Measurements from ENCODE around the gene LAMTOR1. TPM values are rescaled to one million over a fixed set of nuclear protein-coding genes. Genes with fewer than 3 reads are reported as not detected.

The LAMTOR1 gene
- polyA plus RNA-seq, 1 donor (not counting 4 experiments of a cell fraction or from before 2014, with no cell fraction given), result 88.5 TPM

- H3K79me2 ChIP-seq (ENCODE audit: control insufficient read depth, insufficient read depth, low read length), result peaks cover 21% of the 10 kb centered on the region
- TF ChIP-seq EZH2 (IDR thresholded peaks at IDR 0.05; ENCODE audit: low read length), result no peak
- TF ChIP-seq CTCF (optimal IDR thresholded peaks at IDR 0.05 in 1 of 3, IDR thresholded peaks at IDR 0.05 in 1 of 3, conservative IDR thresholded peaks at IDR 0.05 in 1 of 3; ENCODE audit: extremely low read depth in 1 of 3, insufficient read depth in 2 of 3, low read length in 3 of 3), result no peak
- H4K20me1 ChIP-seq (ENCODE audit: control insufficient read depth, extremely low read depth, insufficient read depth, low read length), result no peaks in the 10 kb centered on the region
- FAIRE-seq (no peak), DNase-seq (ENCODE audit: low read depth, low spot score) (no peak)
- H3K4me2 ChIP-seq (ENCODE audit: control insufficient read depth, extremely low read depth, insufficient read depth, low read depth, low read length), result no peak within 1 kb of the TSS
- no peak within 1 kb of the TSS for H2AFZ ChIP-seq (ENCODE audit: control insufficient read depth, low read length)
- no peak within 1 kb of the TSS for H3K9ac ChIP-seq (ENCODE audit: control insufficient read depth, extremely low read depth, insufficient read depth, low read length)
- H3K27ac ChIP-seq (ENCODE audit: control insufficient read depth, insufficient read depth, low read length), result no peak within 1 kb of the TSS
- H3K36me3 ChIP-seq (ENCODE audit: control insufficient read depth in 2 of 2, extremely low read depth in 1 of 2, insufficient read depth in 2 of 2, low read length in 2 of 2), result peaks cover 1 to 18% of the 10 kb centered on the region in 2 experiments
- peaks cover 19% of the 10 kb centered on the region for H3K4me1 ChIP-seq (ENCODE audit: control insufficient read depth, extremely low read depth, insufficient read depth, low read length)
- no peaks in the 10 kb centered on the region for H3K27me3 ChIP-seq (ENCODE audit: control insufficient read depth, extremely low read depth, insufficient read depth, low read length)
- no peaks in the 10 kb centered on the region for H3K9me1 ChIP-seq (ENCODE audit: control insufficient read depth, extremely low read depth, insufficient read depth, low read length)
- dilution Hi-C loops (cut with MboI; ENCODE audit: extremely low pct_ligation_motif_present, low sequenced_read_pairs), result no loop called here
- H3K4me3 ChIP-seq (ENCODE audit: control insufficient read depth in 2 of 3, extremely low read depth in 1 of 3, insufficient read depth in 2 of 3, low read depth in 1 of 3, low read length in 3 of 3), result no peak within 1 kb of the TSS
- H3K9me3 ChIP-seq (ENCODE audit: control insufficient read depth, low read depth, low read length), result no peaks in the 10 kb centered on the region
Observed at GRCh38 chr11:72105888-72106287, 2.8 kb upstream of the LAMTOR1 start, which contains the start of gene TOMT. Gene TOMT, plus strand, starts transcription at chr11:72105924. Its CDS starts 28 bp downstream, at chr11:72105952.

GRCh38 chr11:72103754-72104167 lies 664 bp upstream of the LAMTOR1 start:
- peak overlapping the region in 1 of 3 experiments; percentile 67 for H3K4me3 ChIP-seq (ENCODE audit: control insufficient read depth in 2 of 3, extremely low read depth in 1 of 3, insufficient read depth in 2 of 3, low read depth in 1 of 3, low read length in 3 of 3)
- no peak for FAIRE-seq
- dilution Hi-C loops (cut with MboI; ENCODE audit: extremely low pct_ligation_motif_present, low sequenced_read_pairs), result no loop called here
- H3K27me3 ChIP-seq (ENCODE audit: control insufficient read depth, extremely low read depth, insufficient read depth, low read length), result no peaks in the 10 kb centered on the region
- H3K9me3 ChIP-seq (ENCODE audit: control insufficient read depth, low read depth, low read length), result no peaks in the 10 kb centered on the region
- H3K36me3 ChIP-seq (ENCODE audit: control insufficient read depth in 2 of 2, extremely low read depth in 1 of 2, insufficient read depth in 2 of 2, low read length in 2 of 2), result peaks cover 4 to 30% of the 10 kb centered on the region in 2 experiments
- peak overlapping the region; percentile 81 for H2AFZ ChIP-seq (ENCODE audit: control insufficient read depth, low read length)
- H3K9me1 ChIP-seq (ENCODE audit: control insufficient read depth, extremely low read depth, insufficient read depth, low read length), result no peaks in the 10 kb centered on the region
- H3K27ac ChIP-seq (ENCODE audit: control insufficient read depth, insufficient read depth, low read length), result peak overlapping the region; percentile 95
- H3K9ac ChIP-seq (ENCODE audit: control insufficient read depth, extremely low read depth, insufficient read depth, low read length), result peak overlapping the region; percentile 63
- H4K20me1 ChIP-seq (ENCODE audit: control insufficient read depth, extremely low read depth, insufficient read depth, low read length), result no peaks in the 10 kb centered on the region
- peaks cover 39% of the 10 kb centered on the region for H3K79me2 ChIP-seq (ENCODE audit: control insufficient read depth, insufficient read depth, low read length)
- H3K4me1 ChIP-seq (ENCODE audit: control insufficient read depth, extremely low read depth, insufficient read depth, low read length), result peaks cover 36% of the 10 kb centered on the region
- peak overlapping the region; percentile 91 for H3K4me2 ChIP-seq (ENCODE audit: control insufficient read depth, extremely low read depth, insufficient read depth, low read depth, low read length)
- no peak for DNase-seq (ENCODE audit: low read depth, low spot score)
- TF ChIP-seq EZH2 (IDR thresholded peaks at IDR 0.05; ENCODE audit: low read length) (no peak), CTCF (optimal IDR thresholded peaks at IDR 0.05 in 1 of 3, IDR thresholded peaks at IDR 0.05 in 1 of 3, conservative IDR thresholded peaks at IDR 0.05 in 1 of 3; ENCODE audit: extremely low read depth in 1 of 3, insufficient read depth in 2 of 3, low read length in 3 of 3) (no peak)
